ENCODE measurements around the gene PGAM2.
A peak's percentile ranks its signal among the peaks of the same experiment; 100 is the strongest.

PGAM2 gene

GRCh38 chr7:44063894-44064651 lies 1.3 kb downstream of the PGAM2 start:
- ChIA-PET POLR2A (interaction anchor here (1.3 to 2.1 kb wide), 6 partner anchors 8 to 136 kb away, joined by 3 to 16 read pairs (median 6); partner anchors contain the start of genes DBNL and YKT6), CTCF (interaction anchor here (0.6 kb wide), 1 partner anchor 408 kb away, joined by 3 read pairs; no protein-coding TSS in a partner anchor)
- Histone ChIP-seq H3K27ac (ENCODE audit: extremely low read depth, low read depth, low read length) (no peak overlapping the region), H3K9me3 (ENCODE audit: control insufficient read depth, insufficient read depth, low read depth, low read length) (no peaks in the 10 kb centered on the region), H3K4me1 (ENCODE audit: control insufficient read depth, insufficient read depth, low read length) (no peaks in the 10 kb centered on the region), H3K36me3 (ENCODE audit: control insufficient read depth in 2 of 2, insufficient read depth in 1 of 2, low read length in 2 of 2) (peaks cover 0 to 38% of the 10 kb centered on the region in 2 experiments; a peak in 1 of 3 replicates), H3K4me3 (ENCODE audit: low read depth, low read length) (no peak overlapping the region)
- TF ChIP-seq ZNF146 (tag by site-specific recombination; IDR thresholded peaks at IDR 0.05) (no peak), ZSCAN5A (tag by site-specific recombination; IDR thresholded peaks at IDR 0.05) (no peak), KLF8 (tag by site-specific recombination; IDR thresholded peaks at IDR 0.05) (no peak)
- TF ChIP-seq, protein P1, sequence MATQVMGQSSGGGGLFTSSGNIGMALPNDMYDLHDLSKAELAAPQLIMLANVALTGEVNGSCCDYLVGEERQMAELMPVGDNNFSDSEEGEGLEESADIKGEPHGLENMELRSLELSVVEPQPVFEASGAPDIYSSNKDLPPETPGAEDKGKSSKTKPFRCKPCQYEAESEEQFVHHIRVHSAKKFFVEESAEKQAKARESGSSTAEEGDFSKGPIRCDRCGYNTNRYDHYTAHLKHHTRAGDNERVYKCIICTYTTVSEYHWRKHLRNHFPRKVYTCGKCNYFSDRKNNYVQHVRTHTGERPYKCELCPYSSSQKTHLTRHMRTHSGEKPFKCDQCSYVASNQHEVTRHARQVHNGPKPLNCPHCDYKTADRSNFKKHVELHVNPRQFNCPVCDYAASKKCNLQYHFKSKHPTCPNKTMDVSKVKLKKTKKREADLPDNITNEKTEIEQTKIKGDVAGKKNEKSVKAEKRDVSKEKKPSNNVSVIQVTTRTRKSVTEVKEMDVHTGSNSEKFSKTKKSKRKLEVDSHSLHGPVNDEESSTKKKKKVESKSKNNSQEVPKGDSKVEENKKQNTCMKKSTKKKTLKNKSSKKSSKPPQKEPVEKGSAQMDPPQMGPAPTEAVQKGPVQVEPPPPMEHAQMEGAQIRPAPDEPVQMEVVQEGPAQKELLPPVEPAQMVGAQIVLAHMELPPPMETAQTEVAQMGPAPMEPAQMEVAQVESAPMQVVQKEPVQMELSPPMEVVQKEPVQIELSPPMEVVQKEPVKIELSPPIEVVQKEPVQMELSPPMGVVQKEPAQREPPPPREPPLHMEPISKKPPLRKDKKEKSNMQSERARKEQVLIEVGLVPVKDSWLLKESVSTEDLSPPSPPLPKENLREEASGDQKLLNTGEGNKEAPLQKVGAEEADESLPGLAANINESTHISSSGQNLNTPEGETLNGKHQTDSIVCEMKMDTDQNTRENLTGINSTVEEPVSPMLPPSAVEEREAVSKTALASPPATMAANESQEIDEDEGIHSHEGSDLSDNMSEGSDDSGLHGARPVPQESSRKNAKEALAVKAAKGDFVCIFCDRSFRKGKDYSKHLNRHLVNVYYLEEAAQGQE (tag by site-specific recombination; IDR thresholded peaks at IDR 0.05) = peak; percentile 68; the same call in 1 of the 2 replicates

- H3K4me1 ChIP-seq (ENCODE audit: control insufficient read depth, insufficient read depth, low read length) = no peaks in the 10 kb centered on the region
- no peak overlapping the region for H3K27ac ChIP-seq (ENCODE audit: extremely low read depth, low read depth, low read length)
- CTCF ChIA-PET = interaction anchor here (0.6 kb wide), 1 partner anchor 408 kb away, joined by 3 read pairs; no protein-coding TSS in a partner anchor
- no peak overlapping the region for H3K4me3 ChIP-seq (ENCODE audit: low read depth, low read length)
- peaks cover under 1 to 44% of the 10 kb centered on the region in 2 experiments; a peak in 1 of 3 replicates for H3K36me3 ChIP-seq (ENCODE audit: control insufficient read depth in 2 of 2, insufficient read depth in 1 of 2, low read length in 2 of 2)
- POLR2A ChIA-PET = interaction anchor here (1.1 to 1.8 kb wide), 4 partner anchors 9 to 184 kb away, joined by 3 to 6 read pairs (median 4); no protein-coding TSS in a partner anchor
- H3K9me3 ChIP-seq (ENCODE audit: control insufficient read depth, insufficient read depth, low read depth, low read length) = no peaks in the 10 kb centered on the region
- TF ChIP-seq ZNF660 (tag by site-specific recombination; IDR thresholded peaks at IDR 0.05) (no peak), GLI2 (tag by site-specific recombination; IDR thresholded peaks at IDR 0.05; ENCODE audit: borderline replicate concordance, low read depth) (no peak), ZNF132 (tag by site-specific recombination; IDR thresholded peaks at IDR 0.05; ENCODE audit: borderline replicate concordance) (no peak), KLF9 (tag by site-specific recombination; IDR thresholded peaks at IDR 0.05; ENCODE audit: low read depth) (no peak), SP2 (tag by site-specific recombination; IDR thresholded peaks at IDR 0.05) (no peak), ZNF140 (tag by site-specific recombination; IDR thresholded peaks at IDR 0.05) (no peak), ZNF561 (tag by site-specific recombination; IDR thresholded peaks at IDR 0.05; ENCODE audit: borderline replicate concordance) (no peak), PRDM2 (tag by site-specific recombination; IDR thresholded peaks at IDR 0.05; ENCODE audit: borderline replicate concordance) (no peak), KLF16 (tag by site-specific recombination; IDR thresholded peaks at IDR 0.05) (no peak), ZFP37 (tag by site-specific recombination; IDR thresholded peaks at IDR 0.05) (no peak), SCRT1 (tag by site-specific recombination; IDR thresholded peaks at IDR 0.05; ENCODE audit: borderline replicate concordance) (no peak), RBAK (tag by site-specific recombination; IDR thresholded peaks at IDR 0.05) (no peak), ZNF16 (tag by site-specific recombination; IDR thresholded peaks at IDR 0.05; ENCODE audit: low read depth) (no peak), ZBTB7A (tag by site-specific recombination; IDR thresholded peaks at IDR 0.05; ENCODE audit: low read depth) (no peak), SETDB1 (IDR thresholded peaks at IDR 0.05; ENCODE audit: insufficient read length, low read length) (no peak), ZNF19 (tag by site-specific recombination; IDR thresholded peaks at IDR 0.05; ENCODE audit: low read depth) (no peak)
Measured at GRCh38 chr7:44063547-44063893, 1.8 kb downstream of the PGAM2 start.
